Measurements from ENCODE around the gene ANKRD63.

GRCh38 chr15:40329804-40330203 is 46.9 kb upstream of the ANKRD63 start:
- no peak for TF ChIP-seq CTCF (IDR thresholded peaks at IDR 0.05)
- TF ChIP-seq EZH2 (IDR thresholded peaks at IDR 0.05; ENCODE audit: borderline replicate concordance, insufficient read depth, low read depth, low read length, poor library complexity, severe bottlenecking) = no peak

All from B cell (primary cell).